Embryonic facial prominence (tissue), 1 donor: ENCODE results near the gene HOXA7.

Source experiments
- DNase-seq: peaks from one replicate; pipeline ENCODE4 v3.0.0-alpha.2; 2016; ENCODE audit errors: extremely low spot score

Gene HOXA7

GRCh38 chr7:27182285-27182841 is 25.9 kb upstream of the HOXA7 start:
- DNase-seq = no peak

- DNase-seq = no peak
Measured at GRCh38 chr7:27181795-27182275, 25.4 kb upstream of the HOXA7 start.

DNA sequence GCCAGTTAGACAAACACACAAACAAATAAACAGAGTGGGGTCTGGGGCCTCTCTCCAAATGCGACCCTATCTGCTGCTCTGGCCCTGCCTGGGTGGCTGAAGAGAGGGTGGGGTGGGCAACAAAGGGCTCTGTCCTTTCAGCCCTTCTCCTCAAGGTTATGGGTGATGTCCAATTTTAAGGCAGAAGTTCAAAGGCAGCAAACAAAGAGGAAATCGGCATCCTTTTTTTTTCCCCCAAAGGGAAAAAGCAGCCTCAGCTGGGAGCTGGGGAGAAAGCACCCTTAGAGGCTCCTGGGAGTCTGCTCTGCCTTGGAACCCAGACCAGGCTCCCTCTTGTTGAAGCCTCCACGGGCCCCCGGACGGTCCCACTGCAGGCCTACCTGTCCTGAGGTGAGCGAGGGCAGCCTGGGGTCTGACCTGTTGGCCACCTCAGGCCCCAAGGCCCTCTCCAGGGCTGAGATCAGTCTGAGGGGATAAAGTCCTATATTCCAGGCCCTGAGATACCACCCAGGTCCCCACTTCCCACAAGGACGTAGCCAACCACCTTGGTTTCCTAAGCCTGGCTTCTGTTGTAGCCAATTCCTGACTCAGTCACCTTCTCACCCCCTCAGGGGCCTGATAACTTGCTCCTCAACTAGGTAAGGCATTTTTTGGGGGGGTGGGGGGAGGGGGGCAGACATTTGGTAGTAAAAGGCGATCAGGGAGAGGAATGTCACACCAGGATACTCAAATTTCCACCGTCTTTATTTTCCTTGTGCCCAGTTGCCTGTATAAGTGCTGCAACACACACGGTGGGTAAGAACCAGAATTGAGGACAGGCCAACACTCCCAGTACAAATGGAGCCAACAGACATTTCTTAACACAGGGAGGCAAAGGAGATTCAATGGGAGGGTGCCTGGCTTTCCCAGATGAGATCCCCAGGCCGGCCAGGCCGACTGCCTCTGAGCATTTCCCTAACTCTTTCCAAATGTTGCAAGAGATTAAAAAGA is 24.3 kb upstream of the HOXA7 start:
- DNase-seq = no peak

- DNase-seq = peak; percentile 51
Measured at GRCh38 chr7:27179503-27180430, 23.3 kb upstream of the HOXA7 start.

DNA sequence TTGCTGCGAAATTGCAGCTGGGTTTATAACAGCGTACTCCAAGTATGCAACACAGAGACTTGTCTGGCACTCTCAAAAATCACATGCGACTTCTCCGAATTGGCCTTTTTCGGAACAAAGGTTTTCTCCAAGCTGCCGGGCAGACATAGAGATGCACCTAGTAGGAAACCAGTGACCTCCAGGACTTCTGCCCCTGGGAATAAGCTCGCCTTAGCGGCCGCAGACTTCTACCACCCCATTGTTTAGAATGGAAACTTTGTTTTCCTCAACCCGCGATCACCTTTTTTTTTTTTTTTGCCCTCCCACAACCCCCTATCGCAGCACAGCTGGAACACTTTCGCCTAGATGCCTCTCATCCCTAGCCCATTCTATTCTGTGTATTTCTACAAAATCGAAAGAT is 22.6 kb upstream of the HOXA7 start:
- no peak for DNase-seq

GRCh38 chr7:27178366-27178765 is 21.9 kb upstream of the HOXA7 start:
- DNase-seq = no peak

- no peak for DNase-seq
Measured at GRCh38 chr7:27177795-27178320, 21.4 kb upstream of the HOXA7 start.

DNA sequence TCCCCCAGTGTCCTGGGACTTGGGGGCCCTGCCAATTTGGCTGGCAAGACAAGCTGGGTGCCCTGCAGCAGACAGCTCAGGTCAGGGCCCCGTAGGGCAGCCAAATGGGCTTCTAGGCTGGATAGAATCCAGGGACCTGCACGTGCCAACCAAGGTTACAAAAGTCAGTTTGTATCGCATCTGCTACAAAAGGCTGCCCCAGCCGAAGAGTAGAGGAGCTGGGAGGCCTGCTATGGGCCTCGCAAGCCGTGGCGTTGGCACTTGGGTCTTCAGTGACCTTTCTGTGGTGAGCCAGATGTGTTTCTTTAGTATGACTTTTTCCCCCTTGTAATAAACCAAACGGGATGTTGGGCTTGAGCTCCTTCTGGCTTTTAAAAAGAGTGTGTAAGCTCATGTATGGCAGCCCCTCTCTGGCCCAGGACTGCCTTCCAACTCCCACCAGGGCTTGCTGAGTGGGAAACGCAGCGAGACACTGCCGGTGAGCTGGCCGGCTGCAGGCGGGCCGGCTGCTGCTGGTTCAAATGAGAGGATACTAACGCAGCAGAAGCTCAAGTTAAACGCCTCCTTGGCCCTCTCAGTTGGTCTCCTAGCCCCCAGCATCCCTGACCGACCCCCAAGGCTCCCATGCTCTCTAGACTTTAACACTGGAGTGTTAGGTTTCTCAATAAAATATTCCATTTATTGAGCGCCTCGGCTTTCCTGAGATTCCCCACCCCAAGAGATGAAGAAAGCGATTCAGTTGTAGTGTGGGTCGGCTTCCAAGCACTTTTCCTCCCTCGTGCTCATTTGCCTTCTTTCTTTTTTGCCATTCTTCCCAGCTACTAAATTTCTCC is 20.7 kb upstream of the HOXA7 start:
- no peak for DNase-seq

DNA sequence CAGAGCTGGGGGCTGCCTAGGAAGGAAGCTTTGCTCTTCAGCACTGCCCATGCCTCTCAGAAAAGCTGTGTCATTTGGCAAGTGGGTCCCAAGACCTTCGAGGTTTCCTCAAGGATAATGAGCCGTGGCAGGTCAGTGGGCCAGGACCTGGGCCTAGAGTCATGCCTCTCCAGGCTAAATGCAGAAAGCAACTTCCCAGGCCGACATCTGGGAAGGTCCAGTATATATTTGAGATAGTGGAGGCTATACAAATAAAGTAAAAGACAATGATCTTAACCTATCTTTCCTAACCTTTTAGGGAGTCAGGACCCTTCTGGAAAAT is 20.0 kb upstream of the HOXA7 start:
- DNase-seq = no peak

DNA sequence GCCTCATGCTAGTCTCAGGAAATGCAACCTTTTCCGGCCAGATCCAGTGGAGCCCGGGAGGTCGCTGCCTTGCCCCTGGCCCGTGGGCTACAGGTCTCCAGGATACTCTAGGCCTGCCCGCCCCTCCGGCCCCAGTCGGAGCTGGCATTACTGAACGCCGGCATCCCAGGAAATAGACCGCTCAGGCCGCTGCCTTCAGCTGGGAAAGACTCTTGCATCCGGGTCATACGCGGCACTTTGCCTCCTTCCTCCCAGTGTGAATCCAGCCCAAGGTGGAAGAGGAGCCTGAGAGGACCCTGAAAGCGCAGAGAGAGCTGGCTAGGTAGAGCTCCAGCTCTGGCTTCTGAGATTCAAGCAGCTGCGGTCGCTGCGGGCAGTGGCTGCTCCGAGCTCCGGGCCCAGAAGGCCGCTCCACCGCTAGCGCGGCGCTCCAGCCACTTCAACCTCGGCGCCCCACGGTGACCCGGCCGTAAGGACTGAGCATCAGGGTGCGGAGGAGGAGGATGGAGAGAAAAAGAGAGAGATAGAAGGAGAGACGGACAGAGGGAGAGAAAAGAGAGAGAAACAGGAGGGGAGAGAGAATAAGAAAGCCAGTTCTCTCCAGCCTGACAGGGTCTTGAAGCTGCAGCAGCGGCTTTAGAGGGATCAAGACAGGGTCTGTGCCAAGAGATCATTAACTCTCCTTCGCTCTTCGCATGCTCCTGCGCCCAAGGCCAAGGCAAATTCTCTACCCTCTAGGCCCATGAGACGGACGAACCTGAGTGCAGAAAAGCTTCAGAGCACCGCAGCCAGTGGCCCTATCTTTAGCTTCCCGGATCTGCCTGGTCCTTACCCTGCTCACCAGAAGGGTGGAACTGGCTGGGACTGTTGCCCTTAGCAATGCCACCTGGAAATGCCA is 19.4 kb upstream of the HOXA7 start:
- no peak for DNase-seq

- no peak for DNase-seq
Measured at GRCh38 chr7:27174874-27175625, 18.6 kb upstream of the HOXA7 start.

DNA sequence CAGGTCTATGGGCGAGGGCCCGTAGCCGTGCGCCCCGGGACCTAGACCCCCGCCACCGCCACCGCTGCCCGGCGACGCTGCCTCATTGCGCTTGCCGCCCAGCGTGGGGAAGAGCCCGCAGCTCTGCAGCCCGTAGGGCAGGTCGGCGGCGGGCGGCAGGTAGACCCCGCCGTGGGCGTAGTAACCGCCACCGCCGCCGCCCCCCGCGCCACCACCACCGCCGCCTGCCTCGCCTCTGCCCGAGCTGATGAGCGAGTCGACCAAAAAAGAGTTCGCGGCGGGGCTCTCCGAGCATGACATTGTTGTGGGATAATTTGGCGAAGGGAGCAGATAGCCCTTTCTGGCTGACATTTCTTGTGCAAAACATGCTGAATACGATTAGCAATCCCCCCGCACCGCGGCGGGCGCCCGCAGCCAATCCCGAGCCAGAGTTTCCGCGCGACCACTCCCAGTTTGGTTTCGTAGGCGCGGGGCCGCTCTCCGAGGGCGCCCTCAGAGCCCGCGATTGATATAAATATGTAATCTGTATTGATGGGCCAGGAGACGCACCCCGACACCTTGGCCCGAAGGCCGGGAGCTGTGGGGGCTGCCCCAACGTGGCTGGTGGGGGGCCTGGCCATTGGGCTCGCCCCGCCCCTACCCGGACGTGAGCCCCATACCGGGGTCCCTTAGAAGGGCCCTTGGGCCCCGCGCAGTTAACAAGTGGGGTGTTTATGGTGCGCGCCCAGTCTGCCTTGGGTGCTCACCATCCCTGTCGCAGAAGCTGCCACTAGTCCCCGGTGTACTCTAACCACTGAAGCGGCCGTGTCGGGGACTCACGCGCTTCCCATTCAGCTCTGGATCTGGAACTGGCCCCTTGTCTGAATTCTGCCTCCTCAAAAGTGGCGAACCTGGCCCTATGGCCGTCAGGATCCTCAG is 17.7 kb upstream of the HOXA7 start, which contains the start of gene HOXA10:
Gene HOXA10, minus strand, starts transcription at position 365 of the 918 bp plus-strand sequence. Its CDS starts 14 bp downstream, at position 351.
- DNase-seq = no peak

DNA sequence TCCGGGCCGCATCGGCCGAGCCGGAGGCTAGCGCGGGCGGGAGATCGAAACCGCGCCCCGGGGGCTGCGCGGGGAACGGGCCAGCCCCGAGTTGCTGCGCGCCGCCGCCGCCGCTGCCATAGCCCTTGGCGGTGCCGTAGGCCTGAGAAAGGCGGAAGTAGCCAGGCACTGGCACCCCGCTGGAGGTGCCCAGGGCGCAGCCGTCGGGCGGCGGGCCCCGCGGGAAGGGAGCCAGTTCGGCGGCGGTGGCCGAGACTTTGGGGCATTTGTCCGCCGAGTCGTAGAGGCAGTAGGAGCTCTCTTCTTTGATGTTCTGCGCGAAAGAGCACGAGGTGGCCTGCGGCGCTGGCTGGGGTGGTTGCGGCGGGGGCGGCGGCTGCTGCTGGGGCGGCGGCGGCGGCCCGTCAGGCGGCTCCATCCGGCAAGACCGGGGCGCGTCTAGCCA is 17.1 kb upstream of the HOXA7 start:
- DNase-seq = no peak

GRCh38 chr7:27172823-27173510 is 16.5 kb upstream of the HOXA7 start:
- DNase-seq = no peak

- no peak for DNase-seq
Measured at GRCh38 chr7:27172315-27172774, 15.9 kb upstream of the HOXA7 start.

DNA sequence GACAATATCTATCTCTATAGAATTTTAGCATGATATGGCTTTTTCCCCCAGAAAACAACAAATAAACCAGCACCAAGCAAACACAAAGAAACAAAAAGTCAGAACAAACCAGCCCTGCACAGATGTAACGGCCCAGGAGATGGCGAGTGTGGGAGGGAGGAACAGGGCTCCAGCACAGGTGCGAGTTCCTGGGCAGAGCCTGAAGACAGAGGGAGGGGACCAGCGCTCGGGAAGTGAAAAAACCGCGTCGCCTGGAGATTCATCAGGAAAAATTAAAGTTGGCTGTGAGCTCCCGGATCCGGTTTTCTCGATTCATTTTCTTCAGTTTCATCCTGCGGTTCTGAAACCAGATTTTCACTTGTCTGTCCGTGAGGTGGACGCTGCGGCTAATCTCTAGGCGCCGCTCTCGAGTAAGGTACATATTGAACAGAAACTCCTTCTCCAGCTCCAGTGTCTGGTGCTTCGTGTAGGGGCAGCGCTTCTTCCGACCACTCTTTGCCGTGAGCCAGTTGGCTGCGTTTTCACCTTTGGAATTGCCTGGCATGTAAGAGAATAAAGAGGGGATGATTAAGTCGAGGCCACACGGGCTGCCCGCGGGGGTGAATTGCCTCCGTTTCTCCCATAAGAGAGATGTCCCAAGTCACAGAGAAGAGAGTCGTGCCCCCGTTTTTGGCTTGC is 15.3 kb upstream of the HOXA7 start:
- DNase-seq = no peak

GRCh38 chr7:27171325-27171636 is 14.8 kb upstream of the HOXA7 start:
- DNase-seq = no peak
